Neuronal stem cell (in vitro differentiated cells): ENCODE results near the gene C15orf39.
"Not testable (repeated sequence)": the region's sequence is repeated elsewhere in the genome, so short reads cannot be mapped to it uniquely, and the experiment has no call there.

ENCODE experiments used
- DNase-seq: peaks from one replicate; pipeline ENCODE4 v3.0.0-alpha.2; 2013; ENCODE audit warnings: low spot score
- H2AFZ ChIP-seq: one replicate; pipeline ENCODE4 v1.6.1; 2013; ENCODE audit warnings: mild to moderate bottlenecking, low read length, inconsistent platforms
- H2AK5ac ChIP-seq: 2 replicates; pipeline ENCODE4 v1.6.1; 2013; ENCODE audit warnings: low read depth, mild to moderate bottlenecking, inconsistent platforms, low read length, moderate library complexity, mixed read lengths
- H2BK120ac ChIP-seq: 2 replicates; pipeline ENCODE4 v1.6.1; 2013; ENCODE audit warnings: low read depth, mild to moderate bottlenecking, inconsistent platforms, low read length, moderate library complexity, mixed read lengths
- H2BK12ac ChIP-seq: one replicate; pipeline ENCODE4 v1.6.1; 2013; ENCODE audit warnings: low read length, inconsistent platforms
- H2BK15ac ChIP-seq: 2 replicates; pipeline ENCODE4 v1.6.1; 2013; ENCODE audit warnings: mild to moderate bottlenecking, low read length, inconsistent platforms, mixed read lengths
- H2BK5ac ChIP-seq: one replicate; pipeline ENCODE4 v1.6.1; 2013; ENCODE audit warnings: inconsistent platforms, mild to moderate bottlenecking, low read length, moderate library complexity
- H3K14ac ChIP-seq: one replicate; pipeline ENCODE4 v1.6.1; 2013; ENCODE audit warnings: low read length, inconsistent platforms
- H3K18ac ChIP-seq: 2 replicates; pipeline ENCODE4 v1.6.1; 2013; ENCODE audit warnings: low read length, inconsistent platforms
- H3K23ac ChIP-seq: 2 replicates; pipeline ENCODE4 v1.6.1; 2013; ENCODE audit warnings: low read depth, mild to moderate bottlenecking, mixed read lengths, low read length, inconsistent platforms; ENCODE audit not compliant: poor library complexity
- H3K27ac ChIP-seq: replicated peaks from 3 replicates; pipeline ENCODE4 v1.5.1; 2013; ENCODE audit warnings: low read length, inconsistent platforms
- H3K27me3 ChIP-seq, 3 experiments: 2 replicates each; pipeline ENCODE4 v1.6.1; 2013; ENCODE audit warnings: low read length in 3 of 3, mild to moderate bottlenecking in 2 of 3, inconsistent platforms in 1 of 3, low read depth in 1 of 3, mixed read lengths in 1 of 3, moderate library complexity in 1 of 3; ENCODE audit not compliant: control insufficient read depth in 3 of 3, insufficient read depth in 3 of 3
- H3K36me3 ChIP-seq, 2 donors: replicated peaks in 1 of 2; 2 replicates each; pipeline ENCODE4 v1.6.1; 2013; ENCODE audit warnings: low read length in 2 of 2; ENCODE audit not compliant: control insufficient read depth in 2 of 2, insufficient read depth in 2 of 2
- H3K4ac ChIP-seq: 2 replicates; pipeline ENCODE4 v1.6.1; 2013; ENCODE audit warnings: inconsistent platforms, mild to moderate bottlenecking, low read length, moderate library complexity
- H3K4me1 ChIP-seq, 2 donors: 1 replicate in 1 of 2; 2 replicates in 1 of 2; pipeline ENCODE4 v1.6.1; 2013; ENCODE audit warnings: low read length in 2 of 2, low read depth in 1 of 2; ENCODE audit not compliant: control insufficient read depth in 2 of 2, insufficient read depth in 1 of 2
- H3K4me2 ChIP-seq: one replicate; pipeline ENCODE4 v1.6.1; 2013; ENCODE audit warnings: mild to moderate bottlenecking, low read length, inconsistent platforms; ENCODE audit not compliant: insufficient read depth, poor library complexity, severe bottlenecking
- H3K4me3 ChIP-seq, 2 donors: 2 replicates each; pipeline ENCODE4 v1.5.1; 2013; ENCODE audit warnings: low read length in 2 of 2, mild to moderate bottlenecking in 2 of 2, inconsistent platforms in 1 of 2, moderate library complexity in 1 of 2
- H3K79me1 ChIP-seq: one replicate; pipeline ENCODE4 v1.6.1; 2013; ENCODE audit warnings: low read depth, mild to moderate bottlenecking, inconsistent platforms, low read length, moderate library complexity
- H3K9ac ChIP-seq: one replicate; pipeline ENCODE4 v1.6.1; 2013; ENCODE audit warnings: mild to moderate bottlenecking, low read depth, low read length, inconsistent platforms; ENCODE audit not compliant: poor library complexity
- H3K9me3 ChIP-seq, 2 donors: replicated peaks in 1 of 2; 2 replicates each; pipeline versions ENCODE3 to v1.6.1; 2013; ENCODE audit warnings: low read length in 2 of 2, mild to moderate bottlenecking in 2 of 2, inconsistent platforms in 1 of 2, low read depth in 1 of 2, mixed read lengths in 1 of 2, moderate library complexity in 1 of 2; ENCODE audit not compliant: control insufficient read depth in 2 of 2, insufficient read depth in 1 of 2
- H4K8ac ChIP-seq: one replicate; pipeline ENCODE4 v1.6.1; 2013; ENCODE audit warnings: low read depth, mild to moderate bottlenecking, inconsistent platforms, low read length, moderate library complexity
- H4K91ac ChIP-seq: one replicate; pipeline ENCODE4 v1.6.1; 2013; ENCODE audit warnings: low read length, low read depth, mild to moderate bottlenecking, inconsistent platforms; ENCODE audit not compliant: poor library complexity
- WGBS, 2 donors: extraction: QIAGEN DNeasy Blood & Tissue Kit; methylation state at CpG; one replicate each; pipeline ENCODE4 v1.1.7; 2013; ENCODE audit warnings: missing lambda C conversion rate in 2 of 2, mixed read lengths in 1 of 2; ENCODE audit not compliant: insufficient read length in 2 of 2, insufficient replicate concordance in 1 of 2; ENCODE audit errors: extremely low coverage in 2 of 2; 5-methylcytosine and 5-hydroxymethylcytosine counted together

The C15orf39 gene

GRCh38 chr15:75166489-75167063 lies 35.1 kb upstream of the C15orf39 start:
- not testable (repeated sequence) for H3K4me2 ChIP-seq, H2AK5ac ChIP-seq, H3K79me1 ChIP-seq, H4K91ac ChIP-seq, H4K8ac ChIP-seq, H3K4me3 ChIP-seq, H3K23ac ChIP-seq, H2BK120ac ChIP-seq, H3K9ac ChIP-seq, H3K36me3 ChIP-seq, H3K4ac ChIP-seq, H3K27ac ChIP-seq, H3K18ac ChIP-seq, H2BK12ac ChIP-seq, H2BK5ac ChIP-seq, H3K14ac ChIP-seq, H3K4me1 ChIP-seq, H2AFZ ChIP-seq, H3K9me3 ChIP-seq, H2BK15ac ChIP-seq, H3K27me3 ChIP-seq, DNase-seq
- no CpG with 5 or more reads among the region's 8 CpGs for WGBS, 2 donors

DNA sequence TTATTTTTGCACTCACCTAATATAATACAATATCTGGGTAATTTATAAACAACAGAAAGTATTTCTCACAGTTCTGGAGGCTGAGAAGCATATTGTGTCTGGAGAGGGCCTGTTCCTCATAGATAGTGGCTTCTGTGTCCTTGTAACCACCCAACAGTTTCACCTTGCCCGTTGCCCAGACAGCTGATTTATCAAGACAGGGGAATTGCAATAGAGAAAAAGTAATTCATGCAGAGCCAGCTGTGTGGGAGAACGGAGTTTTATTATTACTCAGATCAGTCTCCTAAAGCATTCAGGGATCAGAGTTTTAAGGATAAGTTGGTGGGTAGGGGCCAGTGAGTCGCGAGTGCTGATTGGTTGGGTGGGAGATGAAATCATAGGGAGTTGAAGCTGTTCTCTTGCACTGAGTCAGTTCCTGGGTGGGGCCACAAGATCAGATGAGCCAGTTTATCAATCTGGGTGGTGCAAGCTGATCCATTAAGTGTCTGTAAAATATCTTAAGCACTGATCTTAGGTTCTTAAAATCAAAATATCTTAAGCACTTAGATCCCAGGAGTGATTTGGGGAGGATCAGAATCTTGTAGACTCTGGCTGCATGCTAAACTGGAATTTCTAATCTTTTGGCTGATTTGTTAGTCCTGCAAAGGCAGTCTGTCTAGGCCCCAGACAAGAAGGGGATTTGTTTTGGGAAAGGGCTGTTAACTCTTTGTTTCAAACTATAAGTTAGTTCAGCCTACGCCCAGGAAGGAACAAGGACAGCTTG lies 33.9 kb upstream of the C15orf39 start:
- no peak overlapping the region for H3K4me3 ChIP-seq
- no peak overlapping the region for H3K9ac ChIP-seq
- H3K18ac ChIP-seq: no peak overlapping the region
- H4K91ac ChIP-seq: no peak overlapping the region
- no peak overlapping the region for H2BK5ac ChIP-seq
- H3K23ac ChIP-seq: no peak overlapping the region
- H2BK12ac ChIP-seq: no peak overlapping the region
- H2AK5ac ChIP-seq: no peak overlapping the region
- no peak overlapping the region for H3K27ac ChIP-seq
- H4K8ac ChIP-seq: no peak overlapping the region
- no CpG with 5 or more reads among the region's 5 CpGs for WGBS, 2 donors
- no peak overlapping the region for H2AFZ ChIP-seq
- H3K9me3 ChIP-seq: peaks cover 0 to 2% of the 10 kb centered on the region in 2 donors
- H3K4me1 ChIP-seq: no peaks in the 10 kb centered on the region
- H2BK120ac ChIP-seq: no peak overlapping the region
- H3K4ac ChIP-seq: no peak overlapping the region
- no peak overlapping the region for H3K4me2 ChIP-seq
- no peak overlapping the region for H3K14ac ChIP-seq
- DNase-seq: no peak
- H3K79me1 ChIP-seq: no peaks in the 10 kb centered on the region
- no peaks in the 10 kb centered on the region for H3K36me3 ChIP-seq
- no peak overlapping the region for H2BK15ac ChIP-seq
- H3K27me3 ChIP-seq: no peaks in the 10 kb centered on the region

DNA sequence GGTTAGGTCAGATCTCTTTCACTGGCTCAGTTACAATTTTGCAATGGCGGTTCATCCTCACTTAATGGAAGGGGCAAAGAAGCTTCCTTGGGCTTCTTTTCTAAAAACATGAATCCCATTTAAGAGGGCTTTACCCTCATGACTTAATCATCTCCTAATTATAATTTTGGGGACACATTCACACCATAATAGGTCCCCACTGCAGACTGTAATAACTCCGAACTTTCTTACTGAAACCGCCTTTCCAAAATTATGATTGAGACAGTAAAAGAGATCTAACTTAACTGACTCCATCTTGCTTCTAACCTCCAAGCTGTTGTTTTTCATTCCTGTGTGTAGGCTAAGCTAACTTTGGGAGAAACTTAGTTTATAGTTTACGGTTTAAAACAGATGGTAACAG lies 33.3 kb upstream of the C15orf39 start:
- Histone ChIP-seq H4K91ac (no peak overlapping the region), H3K4me1 (no peaks in the 10 kb centered on the region), H2BK120ac (no peak overlapping the region), H3K36me3 (no peaks in the 10 kb centered on the region), H2BK12ac (no peak overlapping the region), H3K4me2 (no peak overlapping the region), H3K9me3 (peaks cover 0 to 2% of the 10 kb centered on the region in 2 donors), H3K23ac (no peak overlapping the region), H2AK5ac (no peak overlapping the region), H3K27ac (no peak overlapping the region), H2BK5ac (no peak overlapping the region), H3K18ac (no peak overlapping the region), H4K8ac (no peak overlapping the region), H3K79me1 (no peaks in the 10 kb centered on the region), H2AFZ (no peak overlapping the region), H2BK15ac (no peak overlapping the region), H3K14ac (no peak overlapping the region), H3K27me3 (no peaks in the 10 kb centered on the region), H3K9ac (no peak overlapping the region), H3K4me3 (no peak overlapping the region), H3K4ac (no peak overlapping the region)
- no peak for DNase-seq
- WGBS, 2 donors: no CpG with 5 or more reads among the region's 4 CpGs

DNA sequence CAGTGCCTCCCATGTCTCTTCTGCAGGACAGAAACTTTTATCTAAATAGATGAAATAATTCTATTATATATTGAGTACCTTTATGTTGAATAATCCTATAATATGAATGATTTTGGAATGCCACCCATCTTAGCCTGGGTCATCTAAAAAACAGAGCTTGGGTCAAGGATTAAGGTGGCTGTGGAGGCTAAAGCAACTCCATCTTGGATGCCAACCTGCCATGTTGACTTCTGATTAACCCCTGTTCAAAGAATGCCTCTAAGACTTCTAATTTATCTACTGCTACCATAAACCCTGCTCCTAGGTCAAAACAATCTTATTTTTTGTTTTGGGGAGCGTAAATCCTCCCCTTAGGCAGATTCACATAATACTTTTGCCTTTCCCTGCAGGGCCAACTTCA lies 31.5 kb upstream of the C15orf39 start:
- Histone ChIP-seq H2AFZ (no peak overlapping the region), H3K23ac (no peak overlapping the region), H2BK5ac (no peak overlapping the region), H2AK5ac (no peak overlapping the region), H3K14ac (no peak overlapping the region), H3K4ac (no peak overlapping the region), H2BK120ac (no peak overlapping the region), H3K27me3 (no peaks in the 10 kb centered on the region), H2BK15ac (no peak overlapping the region), H3K36me3 (no peaks in the 10 kb centered on the region), H4K8ac (no peak overlapping the region), H3K4me1 (no peaks in the 10 kb centered on the region), H3K4me3 (no peak overlapping the region), H3K9me3 (peaks cover 0 to 2% of the 10 kb centered on the region in 2 donors), H3K4me2 (no peak overlapping the region), H3K27ac (no peak overlapping the region), H3K9ac (no peak overlapping the region), H3K18ac (no peak overlapping the region), H4K91ac (no peak overlapping the region), H2BK12ac (no peak overlapping the region), H3K79me1 (no peaks in the 10 kb centered on the region)
- DNase-seq: no peak
- WGBS, 2 donors: no CpG with 5 or more reads among the region's 1 CpG
